Peyer's patch (tissue), 4 donors: ENCODE data around the gene GPR107. TPM values are rescaled to one million over a fixed set of nuclear protein-coding genes. Genes with fewer than 3 reads are reported as not detected.

Experiments used
- DNase-seq, 3 donors: peaks; one replicate each; pipeline ENCODE4 v3.0.0-alpha.2; 2017 to 2019
- H3K27ac ChIP-seq, 4 donors: fragments of 200-600 bp; sonication (generic); one replicate each; pipeline ENCODE4 v1.5.1; 2016 to 2019
- H3K27me3 ChIP-seq, 2 donors: fragments of 200-600 bp; sonication (generic); one replicate each; pipeline ENCODE4 v1.5.1; 2019
- H3K36me3 ChIP-seq, 3 donors: fragments of 200-600 bp; sonication (generic); one replicate each; pipeline ENCODE4 v1.5.1; 2016 to 2019
- H3K4me1 ChIP-seq, 4 donors: fragments of 200-600 bp; sonication (generic); one replicate each; pipeline ENCODE4 v1.5.1; 2016 to 2019
- H3K4me3 ChIP-seq, 4 donors: fragments of 200-600 bp; sonication (generic); 1 replicate in 3 of 4; 2 replicates in 1 of 4; pipeline ENCODE4 v1.5.1; 2016 to 2019; ENCODE audit warnings: mild to moderate bottlenecking in 1 of 4
- H3K9me3 ChIP-seq, 4 donors: fragments of 200-600 bp; sonication (generic); one replicate each; pipeline ENCODE4 v1.5.1; 2016 to 2019; ENCODE audit warnings: mild to moderate bottlenecking in 1 of 4
- POLR2A ChIP-seq, 2 donors: fragments of 450-650 bp; IDR thresholded peaks; one replicate each; pipeline ENCODE4 v1.5.1; 2017; ENCODE audit warnings: antibody characterized with exemption in 2 of 2, mild to moderate bottlenecking in 2 of 2, moderate library complexity in 2 of 2
- total RNA-seq, 4 donors: library from RNA; depleted of rRNA; stranded (reverse); fragments of >200 nt; gene quantifications; one replicate each; pipeline ENCODE4 v1.1.0, GENCODE V29; 2016
- TF ChIP-seq, protein P1 (sequence below), 6 experiments: fragments of 450-650 bp in 4 of 6; fragments of 200-600 bp in 2 of 6; sonication (generic) in 1 of 6; IDR thresholded peaks; one replicate each; pipeline ENCODE4 v1.5.1; 2017 to 2019; ENCODE audit warnings: antibody characterized with exemption in 6 of 6, mild to moderate bottlenecking in 3 of 6, moderate library complexity in 1 of 6

GPR107 gene
- total RNA-seq, 4 donors from 2014 or later, result 16.6 to 29.0 (median 22.3) TPM

DNA sequence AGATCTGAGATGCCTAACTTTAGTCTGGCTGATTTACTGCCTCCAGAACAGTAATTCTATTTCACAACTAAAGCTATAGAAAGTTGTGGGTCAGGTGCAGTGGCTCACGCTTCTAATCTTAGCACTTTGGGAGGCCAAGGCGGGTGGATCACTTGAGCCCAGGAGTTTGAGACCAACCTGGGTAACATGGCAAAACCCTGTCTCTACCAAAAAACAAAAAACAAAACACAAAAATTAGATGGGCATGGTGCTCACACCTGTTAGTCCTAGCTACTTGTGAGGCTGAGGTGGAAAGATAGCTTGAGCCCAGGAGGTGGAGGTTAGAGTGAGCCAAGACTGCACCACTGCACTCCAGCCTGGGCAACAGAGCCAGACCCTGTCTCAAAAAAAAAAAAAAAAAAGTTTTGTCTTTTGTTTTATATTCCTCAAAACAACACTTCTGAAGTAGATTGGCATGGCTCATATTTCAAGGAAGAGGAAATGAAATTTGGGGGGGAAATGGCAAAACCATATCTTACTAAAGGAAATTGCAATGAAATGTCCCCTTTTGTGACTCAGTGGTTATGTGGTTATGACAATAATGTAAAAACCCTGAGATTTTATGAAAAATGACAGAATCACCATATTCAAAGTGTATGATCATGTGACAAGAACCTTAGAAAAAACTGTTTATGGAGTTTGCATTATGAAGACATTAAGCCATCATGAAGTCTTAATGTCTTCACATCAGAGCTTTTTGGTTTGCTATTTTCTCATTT is 26.9 kb upstream of the GPR107 start:
- Histone ChIP-seq H3K9me3 (no peaks in the 10 kb centered on the region), H3K4me1 (peaks cover 0 to 24% (median 10%) of the 10 kb centered on the region in 4 donors), H3K4me3 (no peak overlapping the region), H3K27ac (peak overlapping the region in 1 of 4 donors; percentile 38), H3K36me3 (no peaks in the 10 kb centered on the region), H3K27me3 (no peaks in the 10 kb centered on the region)
- TF ChIP-seq, protein P1, sequence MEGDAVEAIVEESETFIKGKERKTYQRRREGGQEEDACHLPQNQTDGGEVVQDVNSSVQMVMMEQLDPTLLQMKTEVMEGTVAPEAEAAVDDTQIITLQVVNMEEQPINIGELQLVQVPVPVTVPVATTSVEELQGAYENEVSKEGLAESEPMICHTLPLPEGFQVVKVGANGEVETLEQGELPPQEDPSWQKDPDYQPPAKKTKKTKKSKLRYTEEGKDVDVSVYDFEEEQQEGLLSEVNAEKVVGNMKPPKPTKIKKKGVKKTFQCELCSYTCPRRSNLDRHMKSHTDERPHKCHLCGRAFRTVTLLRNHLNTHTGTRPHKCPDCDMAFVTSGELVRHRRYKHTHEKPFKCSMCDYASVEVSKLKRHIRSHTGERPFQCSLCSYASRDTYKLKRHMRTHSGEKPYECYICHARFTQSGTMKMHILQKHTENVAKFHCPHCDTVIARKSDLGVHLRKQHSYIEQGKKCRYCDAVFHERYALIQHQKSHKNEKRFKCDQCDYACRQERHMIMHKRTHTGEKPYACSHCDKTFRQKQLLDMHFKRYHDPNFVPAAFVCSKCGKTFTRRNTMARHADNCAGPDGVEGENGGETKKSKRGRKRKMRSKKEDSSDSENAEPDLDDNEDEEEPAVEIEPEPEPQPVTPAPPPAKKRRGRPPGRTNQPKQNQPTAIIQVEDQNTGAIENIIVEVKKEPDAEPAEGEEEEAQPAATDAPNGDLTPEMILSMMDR (IDR thresholded peaks at IDR 0.05), result no peak
- no peak for TF ChIP-seq POLR2A (IDR thresholded peaks at IDR 0.05)
- no peak for DNase-seq

DNA sequence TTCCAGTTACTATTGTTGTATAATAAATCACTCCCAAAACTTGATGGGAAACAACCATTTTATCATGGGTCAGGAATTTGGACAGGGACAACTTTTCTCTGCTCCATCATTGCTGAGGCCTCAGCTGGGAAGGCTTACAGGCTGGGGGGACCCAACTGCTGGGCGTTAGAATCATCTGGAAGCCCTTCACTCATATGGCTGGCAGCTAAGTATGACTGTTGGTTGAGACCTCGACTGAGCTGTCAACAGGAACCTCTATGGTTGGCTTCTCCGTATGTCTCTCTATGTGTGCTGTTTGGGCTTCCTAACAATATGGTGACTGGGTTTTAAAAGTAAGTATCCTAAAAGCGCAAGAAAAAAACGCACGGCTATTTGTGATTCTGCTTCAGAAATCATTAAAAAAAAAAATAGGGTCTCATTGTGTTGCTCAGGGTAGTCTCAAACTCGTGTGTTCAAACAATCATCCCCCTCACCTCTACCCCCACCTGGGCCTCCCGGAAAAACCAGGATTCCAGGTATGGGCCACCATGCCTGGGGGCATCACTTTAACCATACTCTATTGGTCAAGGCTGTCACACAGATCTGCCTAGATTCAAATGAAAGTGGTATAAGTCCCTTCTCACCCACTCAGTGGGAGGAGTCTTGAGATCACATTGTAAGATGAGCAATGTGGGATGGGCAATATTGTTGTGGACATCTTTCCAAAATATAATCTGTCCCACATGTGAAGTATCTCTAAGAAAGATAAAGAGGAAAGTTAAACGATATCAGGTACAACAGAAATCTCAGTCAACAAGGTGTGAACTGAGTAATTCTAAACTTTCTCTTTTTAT is 26.0 kb upstream of the GPR107 start:
- Histone ChIP-seq H3K27ac (peak overlapping the region in 1 of 4 donors; percentile 58), H3K36me3 (no peaks in the 10 kb centered on the region), H3K9me3 (no peaks in the 10 kb centered on the region), H3K27me3 (no peaks in the 10 kb centered on the region), H3K4me1 (peaks cover 0 to 25% (median 14%) of the 10 kb centered on the region in 4 donors), H3K4me3 (no peak overlapping the region)
- no peak for DNase-seq
- TF ChIP-seq, protein P1 (IDR thresholded peaks at IDR 0.05), result no peak
- no peak for TF ChIP-seq POLR2A (IDR thresholded peaks at IDR 0.05)

DNA sequence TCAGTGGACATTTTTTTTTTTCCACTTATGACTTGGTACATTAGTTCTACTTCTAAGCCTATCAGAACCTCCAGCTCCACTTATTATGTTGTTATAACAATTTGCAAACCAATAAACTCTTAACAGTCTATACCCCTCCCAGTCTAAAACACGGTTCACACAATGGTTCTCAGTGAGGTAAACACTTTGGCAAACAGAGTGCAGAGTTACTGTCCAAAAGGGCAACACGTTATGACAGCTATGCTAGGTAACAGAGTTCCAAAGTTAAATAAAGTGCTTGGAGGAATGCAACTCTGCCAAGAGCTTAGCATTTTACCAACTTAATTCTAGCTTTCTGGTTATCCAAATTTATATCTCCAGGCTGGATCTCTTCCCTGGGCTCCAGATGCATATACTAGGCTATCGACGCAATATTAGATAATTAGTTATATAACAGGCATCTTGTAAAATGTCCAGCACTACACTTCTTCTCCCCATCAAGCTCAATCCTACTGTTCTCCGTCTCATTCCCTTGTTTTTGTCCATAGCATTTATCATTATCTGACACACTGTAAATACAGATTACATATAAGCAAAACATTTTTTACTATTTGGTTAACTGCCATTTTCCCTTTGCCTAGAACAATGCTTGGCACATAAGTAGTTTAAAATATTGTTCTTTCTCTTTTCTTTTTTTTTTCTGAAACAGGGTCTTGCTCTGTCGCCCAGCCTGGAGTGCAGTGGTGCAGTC is 25.0 kb upstream of the GPR107 start:
- H3K36me3 ChIP-seq, result no peaks in the 10 kb centered on the region
- H3K4me3 ChIP-seq, result no peak overlapping the region
- TF ChIP-seq, protein P1 (IDR thresholded peaks at IDR 0.05), result no peak
- no peak for TF ChIP-seq POLR2A (IDR thresholded peaks at IDR 0.05)
- no peaks in the 10 kb centered on the region for H3K9me3 ChIP-seq
- H3K4me1 ChIP-seq, result peaks cover 0 to 29% (median 15%) of the 10 kb centered on the region in 4 donors
- no peak for DNase-seq
- no peaks in the 10 kb centered on the region for H3K27me3 ChIP-seq
- H3K27ac ChIP-seq, result peak overlapping the region in 1 of 4 donors; percentile 58

DNA sequence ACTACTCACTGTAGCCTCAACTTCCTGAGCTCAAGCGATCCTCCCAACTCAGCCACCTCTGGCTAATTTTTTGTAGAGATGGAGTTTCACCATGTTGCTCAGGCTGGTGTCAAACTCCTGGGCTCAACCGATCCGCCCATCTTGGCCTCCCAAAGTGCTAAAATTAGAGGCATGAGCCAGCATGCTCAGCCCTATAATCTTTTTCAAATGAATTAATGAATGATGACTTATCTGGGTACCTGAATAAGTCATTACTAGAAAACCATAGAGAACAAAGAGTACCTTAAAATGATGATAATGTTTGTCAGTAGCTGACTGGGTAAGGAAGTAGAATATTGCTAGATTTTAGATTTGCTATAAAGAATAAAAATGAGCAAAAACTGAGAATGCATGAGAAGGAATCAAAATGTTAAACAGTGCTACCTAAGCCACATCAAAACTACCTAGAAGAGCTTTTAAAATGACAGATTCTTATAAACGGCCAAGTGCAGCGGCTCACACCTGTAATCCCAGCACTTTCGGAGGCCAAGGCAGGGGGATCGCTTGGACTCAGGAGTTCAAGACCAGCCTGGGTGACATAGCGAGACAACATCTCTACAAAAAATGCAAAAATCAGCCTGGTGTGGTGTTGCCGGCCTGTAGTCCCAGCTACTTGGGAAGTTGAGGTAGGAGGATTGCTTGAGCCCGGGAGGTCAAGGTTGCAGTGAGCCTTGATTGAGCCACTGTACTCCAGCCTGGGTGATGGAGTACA is 24.3 kb upstream of the GPR107 start:
- no peaks in the 10 kb centered on the region for H3K36me3 ChIP-seq
- peaks cover 0 to 29% (median 15%) of the 10 kb centered on the region in 4 donors for H3K4me1 ChIP-seq
- peak overlapping the region in 3 of 4 donors; percentile 11 to 58 (median 33) for H3K27ac ChIP-seq
- TF ChIP-seq POLR2A (IDR thresholded peaks at IDR 0.05), result no peak
- TF ChIP-seq, protein P1 (IDR thresholded peaks at IDR 0.05), result no peak
- H3K27me3 ChIP-seq, result no peaks in the 10 kb centered on the region
- H3K9me3 ChIP-seq, result no peaks in the 10 kb centered on the region
- H3K4me3 ChIP-seq, result no peak overlapping the region
- no peak for DNase-seq

DNA sequence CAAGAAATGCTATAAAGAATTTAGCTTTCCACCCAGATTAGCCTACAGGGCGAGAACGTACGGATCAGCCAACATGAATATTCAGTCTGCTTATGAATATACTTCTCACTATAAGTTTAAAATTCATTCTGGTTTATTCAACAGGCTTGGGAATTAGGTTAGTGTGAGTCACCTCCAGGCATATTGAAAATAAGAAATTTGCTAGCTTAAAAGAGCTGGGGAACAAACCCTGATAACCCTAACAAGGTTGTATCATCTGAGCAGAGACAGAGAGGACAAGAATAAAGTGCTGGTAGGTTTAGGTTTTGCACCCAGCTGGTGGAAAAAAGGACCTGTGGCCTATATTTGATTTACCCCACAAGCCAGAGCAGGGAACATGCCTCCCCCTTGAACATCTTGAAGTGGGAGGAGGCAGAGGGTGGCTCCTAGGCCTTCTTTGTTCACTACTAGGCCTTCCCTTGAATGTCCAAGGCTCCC is 23.0 kb upstream of the GPR107 start:
- H3K4me3 ChIP-seq, result no peak overlapping the region
- TF ChIP-seq, protein P1 (IDR thresholded peaks at IDR 0.05), result no peak
- TF ChIP-seq POLR2A (IDR thresholded peaks at IDR 0.05), result no peak
- DNase-seq, result no peak
- no peaks in the 10 kb centered on the region for H3K9me3 ChIP-seq
- peaks cover 0 to 29% (median 15%) of the 10 kb centered on the region in 4 donors for H3K4me1 ChIP-seq
- peak overlapping the region; percentile 13 to 71 (median 30) for H3K27ac ChIP-seq
- H3K36me3 ChIP-seq, result no peaks in the 10 kb centered on the region
- no peaks in the 10 kb centered on the region for H3K27me3 ChIP-seq
